ENCODE data around the gene MMD. TPM values are rescaled to one million over a fixed set of nuclear protein-coding genes. Genes with fewer than 3 reads are reported as not detected.
"Not testable (repeated sequence)": the region's sequence is repeated elsewhere in the genome, so short reads cannot be mapped to it uniquely, and the experiment has no call there.

The MMD gene
- polyA plus RNA-seq, 1 donor from 2014 or later: 111 TPM

GRCh38 chr17:55433029-55433628 is 11.5 kb upstream of the MMD start:
- H3F3A ChIP-seq (ENCODE audit: insufficient read depth, low read length, poor library complexity, severe bottlenecking): no peaks in the 10 kb centered on the region
- H3K9ac ChIP-seq (ENCODE audit: low read length): no peak overlapping the region
- H3K4me3 ChIP-seq (ENCODE audit: low read length): no peak overlapping the region
- TF ChIP-seq TAF1 (IDR thresholded peaks at IDR 0.05; ENCODE audit: low read depth) (no peak), EP300 (conservative IDR thresholded peaks at IDR 0.05; ENCODE audit: poor library complexity, severe bottlenecking) (no peak), EZH2 (IDR thresholded peaks at IDR 0.05; ENCODE audit: borderline replicate concordance, insufficient read depth, low read length, poor library complexity, severe bottlenecking) (no peak), MXI1 (conservative IDR thresholded peaks at IDR 0.05; ENCODE audit: poor library complexity, severe bottlenecking) (no peak), RAD21 (conservative IDR thresholded peaks at IDR 0.05) (no peak), SMC3 (conservative IDR thresholded peaks at IDR 0.05; ENCODE audit: poor library complexity) (no peak), POLR2AphosphoS5 (IDR thresholded peaks at IDR 0.05) (no peak)
- TF ChIP-seq, protein P1, sequence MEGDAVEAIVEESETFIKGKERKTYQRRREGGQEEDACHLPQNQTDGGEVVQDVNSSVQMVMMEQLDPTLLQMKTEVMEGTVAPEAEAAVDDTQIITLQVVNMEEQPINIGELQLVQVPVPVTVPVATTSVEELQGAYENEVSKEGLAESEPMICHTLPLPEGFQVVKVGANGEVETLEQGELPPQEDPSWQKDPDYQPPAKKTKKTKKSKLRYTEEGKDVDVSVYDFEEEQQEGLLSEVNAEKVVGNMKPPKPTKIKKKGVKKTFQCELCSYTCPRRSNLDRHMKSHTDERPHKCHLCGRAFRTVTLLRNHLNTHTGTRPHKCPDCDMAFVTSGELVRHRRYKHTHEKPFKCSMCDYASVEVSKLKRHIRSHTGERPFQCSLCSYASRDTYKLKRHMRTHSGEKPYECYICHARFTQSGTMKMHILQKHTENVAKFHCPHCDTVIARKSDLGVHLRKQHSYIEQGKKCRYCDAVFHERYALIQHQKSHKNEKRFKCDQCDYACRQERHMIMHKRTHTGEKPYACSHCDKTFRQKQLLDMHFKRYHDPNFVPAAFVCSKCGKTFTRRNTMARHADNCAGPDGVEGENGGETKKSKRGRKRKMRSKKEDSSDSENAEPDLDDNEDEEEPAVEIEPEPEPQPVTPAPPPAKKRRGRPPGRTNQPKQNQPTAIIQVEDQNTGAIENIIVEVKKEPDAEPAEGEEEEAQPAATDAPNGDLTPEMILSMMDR (IDR thresholded peaks at IDR 0.05; ENCODE audit: poor library complexity, severe bottlenecking): no peak
- TF ChIP-seq, protein P2, sequence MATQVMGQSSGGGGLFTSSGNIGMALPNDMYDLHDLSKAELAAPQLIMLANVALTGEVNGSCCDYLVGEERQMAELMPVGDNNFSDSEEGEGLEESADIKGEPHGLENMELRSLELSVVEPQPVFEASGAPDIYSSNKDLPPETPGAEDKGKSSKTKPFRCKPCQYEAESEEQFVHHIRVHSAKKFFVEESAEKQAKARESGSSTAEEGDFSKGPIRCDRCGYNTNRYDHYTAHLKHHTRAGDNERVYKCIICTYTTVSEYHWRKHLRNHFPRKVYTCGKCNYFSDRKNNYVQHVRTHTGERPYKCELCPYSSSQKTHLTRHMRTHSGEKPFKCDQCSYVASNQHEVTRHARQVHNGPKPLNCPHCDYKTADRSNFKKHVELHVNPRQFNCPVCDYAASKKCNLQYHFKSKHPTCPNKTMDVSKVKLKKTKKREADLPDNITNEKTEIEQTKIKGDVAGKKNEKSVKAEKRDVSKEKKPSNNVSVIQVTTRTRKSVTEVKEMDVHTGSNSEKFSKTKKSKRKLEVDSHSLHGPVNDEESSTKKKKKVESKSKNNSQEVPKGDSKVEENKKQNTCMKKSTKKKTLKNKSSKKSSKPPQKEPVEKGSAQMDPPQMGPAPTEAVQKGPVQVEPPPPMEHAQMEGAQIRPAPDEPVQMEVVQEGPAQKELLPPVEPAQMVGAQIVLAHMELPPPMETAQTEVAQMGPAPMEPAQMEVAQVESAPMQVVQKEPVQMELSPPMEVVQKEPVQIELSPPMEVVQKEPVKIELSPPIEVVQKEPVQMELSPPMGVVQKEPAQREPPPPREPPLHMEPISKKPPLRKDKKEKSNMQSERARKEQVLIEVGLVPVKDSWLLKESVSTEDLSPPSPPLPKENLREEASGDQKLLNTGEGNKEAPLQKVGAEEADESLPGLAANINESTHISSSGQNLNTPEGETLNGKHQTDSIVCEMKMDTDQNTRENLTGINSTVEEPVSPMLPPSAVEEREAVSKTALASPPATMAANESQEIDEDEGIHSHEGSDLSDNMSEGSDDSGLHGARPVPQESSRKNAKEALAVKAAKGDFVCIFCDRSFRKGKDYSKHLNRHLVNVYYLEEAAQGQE (IDR thresholded peaks at IDR 0.05; ENCODE audit: borderline replicate concordance): no peak
- no peaks in the 10 kb centered on the region for H3K36me3 ChIP-seq (ENCODE audit: insufficient read depth, low read length)
- no peaks in the 10 kb centered on the region for H3K79me2 ChIP-seq (replicated peaks; ENCODE audit: insufficient read depth, low read length)
- no peak overlapping the region for H2AFZ ChIP-seq (ENCODE audit: low read depth, low read length)
- no peaks in the 10 kb centered on the region for H4K20me1 ChIP-seq (ENCODE audit: insufficient read depth)
- no peak overlapping the region for H3K27ac ChIP-seq (ENCODE audit: low read length)
- H3K27me3 ChIP-seq (ENCODE audit: insufficient read depth, low read depth, low read length): no peaks in the 10 kb centered on the region
- H3K4me2 ChIP-seq (ENCODE audit: low read length): no peak overlapping the region
- H3K9me2 ChIP-seq (ENCODE audit: insufficient read depth, low read length): no peaks in the 10 kb centered on the region
- H3K9me3 ChIP-seq (ENCODE audit: low read length): no peaks in the 10 kb centered on the region

GRCh38 chr17:55432358-55433028 is 10.9 kb upstream of the MMD start:
- no peak overlapping the region for H3K9ac ChIP-seq (ENCODE audit: low read length)
- H4K20me1 ChIP-seq (ENCODE audit: insufficient read depth): no peaks in the 10 kb centered on the region
- H3K9me2 ChIP-seq (ENCODE audit: insufficient read depth, low read length): no peaks in the 10 kb centered on the region
- no peaks in the 10 kb centered on the region for H3K27me3 ChIP-seq (ENCODE audit: insufficient read depth, low read depth, low read length)
- no peak overlapping the region for H3K4me2 ChIP-seq (ENCODE audit: low read length)
- no peaks in the 10 kb centered on the region for H3K79me2 ChIP-seq (replicated peaks; ENCODE audit: insufficient read depth, low read length)
- no peaks in the 10 kb centered on the region for H3K36me3 ChIP-seq (ENCODE audit: insufficient read depth, low read length)
- H3F3A ChIP-seq (ENCODE audit: insufficient read depth, low read length, poor library complexity, severe bottlenecking): no peaks in the 10 kb centered on the region
- H3K4me3 ChIP-seq (ENCODE audit: low read length): no peak overlapping the region
- no peak overlapping the region for H3K27ac ChIP-seq (ENCODE audit: low read length)
- H2AFZ ChIP-seq (ENCODE audit: low read depth, low read length): no peak overlapping the region
- TF ChIP-seq TAF1 (IDR thresholded peaks at IDR 0.05; ENCODE audit: low read depth): no peak
- TF ChIP-seq MXI1 (conservative IDR thresholded peaks at IDR 0.05; ENCODE audit: poor library complexity, severe bottlenecking): no peak
- TF ChIP-seq RAD21 (conservative IDR thresholded peaks at IDR 0.05): no peak
- TF ChIP-seq, protein P1 (IDR thresholded peaks at IDR 0.05; ENCODE audit: poor library complexity, severe bottlenecking): no peak
- no peak for TF ChIP-seq POLR2AphosphoS5 (IDR thresholded peaks at IDR 0.05)
- TF ChIP-seq SMC3 (conservative IDR thresholded peaks at IDR 0.05; ENCODE audit: poor library complexity): no peak
- TF ChIP-seq EP300 (conservative IDR thresholded peaks at IDR 0.05; ENCODE audit: poor library complexity, severe bottlenecking): no peak
- TF ChIP-seq, protein P2 (IDR thresholded peaks at IDR 0.05; ENCODE audit: borderline replicate concordance): no peak
- no peak for TF ChIP-seq EZH2 (IDR thresholded peaks at IDR 0.05; ENCODE audit: borderline replicate concordance, insufficient read depth, low read length, poor library complexity, severe bottlenecking)
- H3K9me3 ChIP-seq (ENCODE audit: low read length): no peaks in the 10 kb centered on the region

DNA sequence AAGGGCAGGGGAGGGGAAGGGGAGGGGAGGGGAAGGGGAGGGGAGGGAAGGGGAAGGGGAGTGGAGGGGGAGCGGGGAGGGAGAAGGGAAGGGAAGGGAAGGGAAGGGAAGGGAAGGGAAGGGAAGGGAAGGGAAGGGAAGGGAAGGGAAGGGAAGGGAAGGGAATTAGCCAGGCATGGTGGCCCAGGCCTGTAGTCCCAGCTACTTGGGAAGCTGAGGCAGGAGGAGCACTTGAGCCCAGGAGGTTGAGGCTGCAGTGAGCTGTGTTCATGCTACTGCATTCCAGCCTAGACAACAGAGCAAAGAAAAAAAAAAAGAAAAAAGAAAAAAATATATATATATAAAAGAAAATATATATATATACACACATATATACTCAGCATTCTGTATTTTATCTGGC is 10.3 kb upstream of the MMD start:
- not testable (repeated sequence) for H3K4me2 ChIP-seq (ENCODE audit: low read length); H3K9me3 ChIP-seq (ENCODE audit: low read length); H4K20me1 ChIP-seq (ENCODE audit: insufficient read depth); H3K36me3 ChIP-seq (ENCODE audit: insufficient read depth, low read length); H3K27me3 ChIP-seq (ENCODE audit: insufficient read depth, low read depth, low read length); H3K9ac ChIP-seq (ENCODE audit: low read length); H3K27ac ChIP-seq (ENCODE audit: low read length); H3F3A ChIP-seq (ENCODE audit: insufficient read depth, low read length, poor library complexity, severe bottlenecking); H3K4me3 ChIP-seq (ENCODE audit: low read length); H3K79me2 ChIP-seq (replicated peaks; ENCODE audit: insufficient read depth, low read length); H2AFZ ChIP-seq (ENCODE audit: low read depth, low read length); H3K9me2 ChIP-seq (ENCODE audit: insufficient read depth, low read length)
